HEK293 (cell line): ENCODE results near the gene NFIC.

Experiments used
- HOXA7 ChIP-seq: sonication (generic); formaldehyde crosslinking; IDR thresholded peaks from 2 replicates; pipeline ENCODE4 v1.8.1; 2022; ENCODE audit warnings: missing genetic modification reagents, borderline replicate concordance
- WT1 ChIP-seq: fragments of 450-650 bp; formaldehyde crosslinking; IDR thresholded peaks from 2 replicates; pipeline ENCODE4 v1.5.1; 2016; ENCODE audit warnings: missing biosample characterization, missing genetic modification characterization
- ZNF146 ChIP-seq: fragments of 450-650 bp; formaldehyde crosslinking; IDR thresholded peaks from 2 replicates; pipeline ENCODE4 v1.5.1; 2016; ENCODE audit warnings: missing biosample characterization, missing genetic modification characterization
- ZNF266 ChIP-seq: fragments of 450-650 bp; formaldehyde crosslinking; IDR thresholded peaks from 2 replicates; pipeline ENCODE4 v1.5.1; 2016; ENCODE audit warnings: missing biosample characterization, missing genetic modification characterization, low read depth
- ZNF274 ChIP-seq, 2 experiments: fragments of 200-500 bp in 1 of 2; fragments of 450-650 bp in 1 of 2; sonication (Bioruptor generic) in 1 of 2; formaldehyde crosslinking in 1 of 2; IDR thresholded peaks; 2 replicates each; pipeline versions ENCODE4 v1.5.1 to v1.6.1; 2014 to 2016; ENCODE audit warnings: borderline replicate concordance in 1 of 2, inconsistent platforms in 1 of 2, low read length in 1 of 2, missing biosample characterization in 1 of 2, missing genetic modification characterization in 1 of 2
- ZNF335 ChIP-seq: fragments of 450-650 bp; formaldehyde crosslinking; conservative IDR thresholded peaks from 2 replicates; pipeline ENCODE4 v1.5.1; 2016; ENCODE audit warnings: missing biosample characterization, missing genetic modification characterization
- ZNF423 ChIP-seq: fragments of 450-650 bp; formaldehyde crosslinking; IDR thresholded peaks from 2 replicates; pipeline ENCODE4 v1.5.1; 2016; ENCODE audit warnings: missing biosample characterization, missing genetic modification characterization
- ZNF670 ChIP-seq: fragments of 450-650 bp; formaldehyde crosslinking; IDR thresholded peaks from 2 replicates; pipeline ENCODE4 v1.5.1; 2016; ENCODE audit warnings: missing biosample characterization, missing genetic modification characterization, low read depth
- ZNF830 ChIP-seq: fragments of 450-650 bp; IDR thresholded peaks from 2 replicates; pipeline ENCODE4 v1.5.0; 2018; ENCODE audit warnings: missing biosample characterization, missing genetic modification characterization, low read depth, mild to moderate bottlenecking, moderate library complexity
- TF ChIP-seq, protein P1 (sequence below): fragments of 450-650 bp; formaldehyde crosslinking; IDR thresholded peaks from 2 replicates; pipeline ENCODE4 v1.5.1; 2016; ENCODE audit warnings: missing biosample characterization, missing genetic modification characterization
- TF ChIP-seq, protein P2 (sequence below): fragments of 450-650 bp; formaldehyde crosslinking; IDR thresholded peaks from 2 replicates; pipeline ENCODE4 v1.5.1; 2016; ENCODE audit warnings: missing biosample characterization, missing genetic modification characterization

DNA sequence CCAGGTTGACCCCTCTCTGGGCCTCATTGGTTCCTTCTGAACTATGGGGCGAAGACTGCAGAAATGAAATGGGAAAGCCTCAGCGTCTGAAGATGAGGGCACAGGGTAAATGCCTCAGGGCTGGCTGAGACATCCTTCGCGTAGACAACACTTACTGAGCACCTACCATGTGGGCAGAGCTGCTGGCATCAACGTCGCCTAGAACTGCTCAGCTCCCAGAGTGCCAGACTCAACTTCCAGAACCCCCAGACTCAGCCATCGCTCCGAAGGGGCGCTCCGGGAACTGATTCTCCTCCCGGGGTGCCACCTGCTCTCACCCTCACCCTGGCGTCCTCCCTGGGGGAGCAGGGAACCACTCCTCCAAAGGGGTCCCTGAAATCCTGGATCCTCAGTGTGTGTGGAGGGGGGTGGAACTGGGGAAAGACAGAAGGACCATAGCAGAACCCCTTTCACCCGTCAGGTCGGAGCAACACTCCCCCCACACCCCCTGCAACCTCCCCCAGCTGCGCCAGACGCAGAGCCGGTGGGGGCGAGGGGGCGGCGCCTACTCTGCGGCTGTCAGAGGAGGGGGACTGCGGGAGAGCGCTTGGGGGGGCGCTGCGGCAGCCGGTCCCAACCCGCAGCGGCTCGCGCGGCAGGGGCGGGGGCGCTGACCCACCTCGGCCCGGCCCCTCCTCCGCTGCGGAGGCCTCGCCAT is 8.2 kb upstream of the NFIC start:
- TF ChIP-seq, protein P1, sequence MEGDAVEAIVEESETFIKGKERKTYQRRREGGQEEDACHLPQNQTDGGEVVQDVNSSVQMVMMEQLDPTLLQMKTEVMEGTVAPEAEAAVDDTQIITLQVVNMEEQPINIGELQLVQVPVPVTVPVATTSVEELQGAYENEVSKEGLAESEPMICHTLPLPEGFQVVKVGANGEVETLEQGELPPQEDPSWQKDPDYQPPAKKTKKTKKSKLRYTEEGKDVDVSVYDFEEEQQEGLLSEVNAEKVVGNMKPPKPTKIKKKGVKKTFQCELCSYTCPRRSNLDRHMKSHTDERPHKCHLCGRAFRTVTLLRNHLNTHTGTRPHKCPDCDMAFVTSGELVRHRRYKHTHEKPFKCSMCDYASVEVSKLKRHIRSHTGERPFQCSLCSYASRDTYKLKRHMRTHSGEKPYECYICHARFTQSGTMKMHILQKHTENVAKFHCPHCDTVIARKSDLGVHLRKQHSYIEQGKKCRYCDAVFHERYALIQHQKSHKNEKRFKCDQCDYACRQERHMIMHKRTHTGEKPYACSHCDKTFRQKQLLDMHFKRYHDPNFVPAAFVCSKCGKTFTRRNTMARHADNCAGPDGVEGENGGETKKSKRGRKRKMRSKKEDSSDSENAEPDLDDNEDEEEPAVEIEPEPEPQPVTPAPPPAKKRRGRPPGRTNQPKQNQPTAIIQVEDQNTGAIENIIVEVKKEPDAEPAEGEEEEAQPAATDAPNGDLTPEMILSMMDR, result no peak
- TF ChIP-seq ZNF670 (tag by site-specific recombination) (no peak), ZNF266 (tag by site-specific recombination) (no peak), WT1 (tag by site-specific recombination) (no peak), ZNF274 (IDR thresholded peaks at IDR 0.05; ENCODE audit: low read length) (no peak), ZNF274 (tag by site-specific recombination; IDR thresholded peaks at IDR 0.05; ENCODE audit: borderline replicate concordance) (no peak), ZNF146 (no peak), HOXA7 (CRISPR knock-in tag) (no peak), ZNF423 (tag by site-specific recombination) (no peak), ZNF830 (tag by site-specific recombination) (no peak), ZNF335 (tag by site-specific recombination) (no peak)
- TF ChIP-seq, protein P2, sequence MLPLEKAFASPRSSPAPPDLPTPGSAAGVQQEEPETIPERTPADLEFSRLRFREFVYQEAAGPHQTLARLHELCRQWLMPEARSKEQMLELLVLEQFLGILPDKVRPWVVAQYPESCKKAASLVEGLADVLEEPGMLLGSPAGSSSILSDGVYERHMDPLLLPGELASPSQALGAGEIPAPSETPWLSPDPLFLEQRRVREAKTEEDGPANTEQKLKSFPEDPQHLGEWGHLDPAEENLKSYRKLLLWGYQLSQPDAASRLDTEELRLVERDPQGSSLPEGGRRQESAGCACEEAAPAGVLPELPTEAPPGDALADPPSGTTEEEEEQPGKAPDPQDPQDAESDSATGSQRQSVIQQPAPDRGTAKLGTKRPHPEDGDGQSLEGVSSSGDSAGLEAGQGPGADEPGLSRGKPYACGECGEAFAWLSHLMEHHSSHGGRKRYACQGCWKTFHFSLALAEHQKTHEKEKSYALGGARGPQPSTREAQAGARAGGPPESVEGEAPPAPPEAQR (tag by site-specific recombination), result no peak
